Measurements from ENCODE around the gene CTIF.
A peak's percentile ranks its signal among the peaks of the same experiment; 100 is the strongest.

Gene CTIF

GRCh38 chr18:48552130-48552529 is 13.3 kb downstream of the CTIF start:
- DNase-seq, result no peak

- DNase-seq, result peak; percentile 32
These were observed 14.4 kb downstream of the CTIF start for GRCh38 chr18:48553236-48553635.

- no peak for DNase-seq
These were observed 16.0 kb downstream of the CTIF start for GRCh38 chr18:48554610-48555400.

- DNase-seq, result no peak
These were observed 16.7 kb downstream of the CTIF start for GRCh38 chr18:48555465-48555995.

- no peak for DNase-seq
These were observed 18.9 kb downstream of the CTIF start for GRCh38 chr18:48557640-48558174.

- no peak for DNase-seq
These were observed 19.4 kb downstream of the CTIF start for GRCh38 chr18:48558248-48558647.

GRCh38 chr18:48560491-48560890 is 21.7 kb downstream of the CTIF start:
- DNase-seq, result no peak

- DNase-seq, result no peak
These were observed 23.2 kb downstream of the CTIF start for GRCh38 chr18:48562075-48562474.

GRCh38 chr18:48563027-48563426 is 24.2 kb downstream of the CTIF start:
- DNase-seq, result peak; percentile 84

- no peak for DNase-seq
These were observed 25.3 kb downstream of the CTIF start for GRCh38 chr18:48564139-48564538.

- DNase-seq, result no peak
These were observed 26.3 kb downstream of the CTIF start for GRCh38 chr18:48565105-48565504.

- no peak for DNase-seq
These were observed 27.8 kb downstream of the CTIF start for GRCh38 chr18:48566589-48566988.

GRCh38 chr18:48567388-48567787 is 28.6 kb downstream of the CTIF start:
- DNase-seq, result no peak

GRCh38 chr18:48569139-48569914 is 30.5 kb downstream of the CTIF start:
- no peak for DNase-seq

GRCh38 chr18:48569915-48570264 is 31.1 kb downstream of the CTIF start:
- DNase-seq, result no peak

GRCh38 chr18:48570313-48570712 is 31.5 kb downstream of the CTIF start:
- no peak for DNase-seq

GRCh38 chr18:48571639-48572384 is 33.0 kb downstream of the CTIF start:
- DNase-seq, result no peak

GRCh38 chr18:48572402-48573126 is 33.7 kb downstream of the CTIF start:
- peak; percentile 42 for DNase-seq

GRCh38 chr18:48573632-48574283 is 34.9 kb downstream of the CTIF start:
- DNase-seq, result no peak

- DNase-seq, result no peak
These were observed 36.0 kb downstream of the CTIF start for GRCh38 chr18:48574667-48575300.

- DNase-seq, result no peak
These were observed 36.4 kb downstream of the CTIF start for GRCh38 chr18:48575301-48575657.

All from fibroblast of skin of abdomen (primary cell).